ENCODE measurements around the gene SPTAN1.
A peak's percentile ranks its signal among the peaks of the same experiment; 100 is the strongest.

Gene SPTAN1

DNA sequence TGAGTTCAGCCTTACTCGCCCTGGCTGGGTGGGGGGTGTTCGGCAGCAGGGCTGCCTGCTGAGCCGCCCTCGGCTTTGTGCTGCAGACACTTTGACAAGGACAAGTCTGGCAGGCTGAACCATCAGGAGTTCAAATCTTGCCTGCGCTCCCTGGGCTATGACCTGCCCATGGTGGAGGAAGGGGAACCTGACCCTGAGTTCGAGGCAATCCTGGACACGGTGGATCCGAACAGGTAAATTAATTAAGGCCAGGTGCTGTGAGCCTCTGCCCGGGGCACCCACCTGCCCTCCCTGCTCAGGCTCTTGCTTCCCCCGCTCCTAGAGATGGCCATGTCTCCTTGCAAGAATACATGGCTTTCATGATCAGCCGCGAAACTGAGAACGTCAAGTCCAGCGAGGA lies 80.1 kb downstream of the SPTAN1 start:
- DNase-seq (ENCODE audit: low read depth in 2 of 2) = no peak

DNA sequence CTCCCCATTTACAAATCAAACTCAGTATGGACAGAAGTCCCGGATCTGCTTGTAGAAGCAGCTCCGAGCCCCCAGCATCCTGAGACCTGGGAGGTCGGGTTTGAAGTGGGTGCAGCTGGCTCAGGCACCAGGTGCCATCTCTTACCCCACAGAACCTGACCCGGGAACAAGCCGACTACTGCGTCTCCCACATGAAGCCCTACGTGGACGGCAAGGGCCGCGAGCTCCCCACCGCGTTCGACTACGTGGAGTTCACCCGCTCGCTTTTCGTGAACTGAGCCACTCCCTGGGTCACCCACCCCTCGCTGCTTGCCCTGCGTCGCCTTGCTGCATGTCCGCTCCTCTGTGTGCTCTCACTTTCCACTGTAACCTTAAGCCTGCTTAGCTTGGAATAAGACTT lies 80.7 kb downstream of the SPTAN1 start:
- DNase-seq (ENCODE audit: low read depth in 2 of 2) = no peak

DNA sequence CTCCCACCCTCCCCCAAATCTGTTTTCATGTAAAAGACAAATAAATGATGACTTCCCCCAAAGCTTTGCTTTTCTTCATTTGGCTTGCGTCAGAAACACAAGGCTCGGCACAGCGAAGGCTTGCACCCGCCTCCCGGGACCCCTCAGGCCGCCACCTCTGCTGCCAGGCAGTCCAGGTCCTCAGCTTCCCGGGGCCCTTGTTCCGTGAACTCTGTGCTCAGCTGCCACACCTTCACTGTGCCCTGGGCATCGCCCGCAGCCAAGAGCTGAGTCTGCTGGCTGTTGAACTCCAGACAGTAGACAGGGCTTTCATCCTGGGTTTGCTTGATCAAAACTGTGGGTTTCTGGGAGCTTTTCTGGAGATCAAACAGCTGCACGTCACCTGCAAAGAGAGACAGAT lies 81.2 kb downstream of the SPTAN1 start:
- no peak for DNase-seq (ENCODE audit: low read depth in 2 of 2)

DNA sequence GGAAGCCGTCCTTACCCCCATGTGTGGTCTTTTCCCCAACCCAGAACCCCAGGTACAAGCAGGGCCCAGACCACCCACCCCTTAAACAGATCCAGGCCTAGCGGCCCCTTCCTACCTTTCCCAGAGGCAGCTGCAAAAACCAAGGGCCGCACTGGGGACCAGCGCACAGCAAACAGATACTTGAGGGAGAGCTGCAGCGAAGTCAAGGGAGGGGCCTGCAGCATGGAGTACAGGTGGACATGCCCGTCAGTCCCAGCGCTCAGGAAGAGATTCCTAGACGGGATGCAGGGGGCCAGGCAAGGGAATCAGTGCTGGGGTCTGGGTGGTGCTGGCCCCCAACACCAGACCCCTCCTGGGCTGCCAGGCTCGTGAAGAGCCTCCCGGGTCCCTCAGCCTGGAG lies 81.7 kb downstream of the SPTAN1 start:
- DNase-seq (ENCODE audit: low read depth in 2 of 2) = no peak

DNA sequence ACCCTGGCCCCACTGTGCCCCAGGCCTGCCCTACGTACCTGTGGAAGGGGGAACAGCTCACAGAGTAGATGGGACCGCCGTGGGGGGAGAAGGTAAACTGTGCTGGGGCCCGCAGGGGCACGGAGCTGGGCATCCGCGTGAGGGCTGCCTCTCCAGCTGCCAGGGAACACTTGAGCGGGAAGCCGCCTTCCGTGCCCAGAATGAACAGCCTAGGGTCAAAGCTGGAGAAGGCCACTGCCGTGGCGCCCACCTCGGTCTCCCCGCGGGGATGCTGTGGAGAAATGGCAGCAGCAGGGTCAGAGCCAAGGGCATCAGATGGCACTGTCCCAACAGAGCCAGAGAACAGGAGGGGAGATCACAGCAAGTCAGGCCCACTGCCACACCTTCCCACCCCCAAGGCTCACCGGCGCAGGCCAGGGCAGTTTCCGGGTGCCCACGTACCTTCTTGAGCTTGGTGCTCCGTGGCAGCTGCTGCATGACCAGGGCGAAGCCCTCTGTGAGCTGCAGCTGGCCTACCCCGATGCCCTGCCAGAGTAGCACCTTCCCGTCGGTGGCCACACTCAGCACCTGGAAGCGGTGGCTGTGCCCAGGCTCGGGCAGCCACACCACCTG lies 82.4 kb downstream of the SPTAN1 start:
- DNase-seq (ENCODE audit: low read depth in 2 of 2) = no peak

DNA sequence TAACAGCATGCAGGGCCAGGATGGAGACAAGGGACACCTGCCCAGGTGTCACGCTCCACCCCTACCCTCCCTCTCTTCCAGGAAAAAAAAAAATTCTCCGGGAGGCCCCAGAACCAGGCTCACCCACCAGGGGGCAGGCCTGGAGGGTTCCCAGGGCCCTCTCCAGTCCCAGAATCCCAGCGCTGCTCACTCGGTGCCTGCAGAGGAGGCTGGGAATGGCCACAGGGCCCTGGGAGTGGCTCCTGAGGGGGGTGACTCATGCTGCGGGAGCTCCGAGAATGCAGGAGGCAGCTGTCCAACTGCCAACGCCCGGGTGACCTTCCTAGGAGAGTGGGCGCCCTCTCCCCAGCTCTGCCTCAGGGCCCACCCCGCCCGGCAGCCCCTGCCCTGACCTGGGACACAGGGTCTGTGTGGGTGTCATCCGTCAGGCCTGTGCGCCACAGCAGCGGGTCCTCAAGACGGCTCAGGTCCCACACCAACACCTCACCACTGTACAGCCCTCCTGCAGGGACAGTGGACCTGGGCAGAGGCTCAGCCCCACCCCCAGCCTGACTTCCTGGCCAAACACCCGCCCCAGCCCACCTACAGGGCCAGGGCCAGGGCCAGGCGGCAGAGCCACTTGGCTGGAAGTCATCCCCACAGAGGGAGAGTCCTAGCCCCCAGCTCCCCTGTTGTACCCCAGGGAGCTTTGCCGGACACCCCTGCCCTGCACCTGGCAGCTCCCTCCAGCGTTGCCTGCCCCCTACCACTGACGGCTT lies 83.1 kb downstream of the SPTAN1 start:
- no peak for DNase-seq (ENCODE audit: low read depth in 2 of 2)

DNA sequence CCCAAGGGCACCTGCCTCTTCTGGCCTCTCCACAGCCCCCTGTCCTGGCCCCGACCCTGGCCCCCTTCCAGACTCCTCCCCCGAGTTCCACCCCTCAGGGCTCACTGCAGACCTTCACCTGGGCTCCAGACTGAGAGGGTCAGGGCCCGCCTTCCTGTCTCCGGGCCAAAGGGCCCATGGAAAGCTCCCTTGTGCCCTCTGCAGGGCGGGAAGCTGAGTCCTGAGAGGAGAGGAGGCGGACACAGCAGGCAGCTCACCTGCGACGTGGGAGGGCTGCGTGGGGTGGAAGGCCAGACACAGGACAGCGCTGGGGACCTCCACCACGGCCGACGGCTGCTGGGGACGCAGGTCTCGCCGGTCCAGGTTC lies 83.6 kb downstream of the SPTAN1 start:
- no peak for DNase-seq (ENCODE audit: low read depth in 2 of 2)

DNA sequence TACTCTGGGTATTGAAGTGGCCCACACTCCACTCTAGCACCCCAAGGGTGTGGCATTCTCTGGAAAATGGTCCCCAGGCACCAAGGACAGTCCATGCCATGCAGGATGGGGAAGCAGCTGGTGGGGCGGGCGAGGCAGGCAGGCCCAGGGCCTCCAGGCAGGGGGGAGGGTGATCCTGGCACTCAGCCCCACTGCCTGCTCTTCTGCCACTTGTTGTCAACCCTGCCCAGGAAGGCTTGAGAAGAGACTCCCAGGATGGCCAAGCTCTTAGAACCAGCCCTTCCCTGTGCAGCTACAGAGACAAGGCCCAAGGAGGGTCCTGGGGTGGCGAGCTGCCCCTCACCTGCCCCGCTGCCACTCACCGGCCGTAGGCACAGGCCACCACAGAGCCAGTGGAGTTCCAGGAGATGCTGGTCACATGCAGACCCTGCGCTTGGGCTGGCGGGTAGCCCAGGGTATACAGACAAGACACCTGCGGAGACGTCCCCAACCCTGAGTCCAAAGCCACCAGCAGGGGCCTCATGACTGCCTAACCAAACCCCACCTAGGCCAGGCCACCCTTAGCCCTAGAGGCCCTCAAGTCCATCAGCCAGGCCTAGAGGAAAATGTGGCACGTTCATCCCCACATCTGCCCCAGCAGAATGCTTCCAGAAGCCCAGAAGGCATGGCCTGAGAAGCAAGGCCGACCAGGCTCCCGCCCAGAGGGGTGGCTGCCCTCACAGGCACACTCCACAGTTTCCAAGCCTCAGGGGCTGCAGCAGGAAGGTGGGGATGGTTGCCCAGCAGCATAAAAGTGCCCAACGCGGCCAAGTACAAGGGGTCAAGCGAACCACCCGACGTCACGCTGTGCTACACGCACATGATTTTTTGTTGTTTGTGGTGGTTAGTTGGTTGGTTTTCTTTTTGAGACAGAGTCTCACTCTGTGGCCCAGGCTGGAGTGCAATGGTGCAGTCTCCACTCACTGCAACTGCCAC lies 84.5 kb downstream of the SPTAN1 start:
- DNase-seq (ENCODE audit: low read depth in 2 of 2) = no peak

DNA sequence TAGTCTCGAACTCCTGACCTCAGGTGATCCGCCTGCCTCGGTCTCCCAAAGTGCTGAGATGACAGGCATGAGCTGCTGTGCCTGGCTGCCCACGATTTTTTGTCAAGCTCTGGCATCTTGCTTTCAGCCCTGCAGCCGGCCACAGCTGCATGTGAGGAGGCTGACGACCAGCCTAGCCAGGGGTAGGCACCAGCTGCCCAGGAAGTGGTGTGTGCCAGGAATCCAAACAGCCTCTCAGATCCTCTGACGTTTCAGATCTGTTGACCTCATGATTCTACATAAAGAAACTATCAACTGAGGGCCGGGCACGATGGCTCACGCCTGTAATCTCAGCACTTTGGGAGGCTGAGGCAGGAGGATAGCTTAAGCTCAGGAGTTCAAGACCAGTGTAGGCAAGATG lies 85.3 kb downstream of the SPTAN1 start:
- DNase-seq (ENCODE audit: low read depth in 2 of 2) = no peak

DNA sequence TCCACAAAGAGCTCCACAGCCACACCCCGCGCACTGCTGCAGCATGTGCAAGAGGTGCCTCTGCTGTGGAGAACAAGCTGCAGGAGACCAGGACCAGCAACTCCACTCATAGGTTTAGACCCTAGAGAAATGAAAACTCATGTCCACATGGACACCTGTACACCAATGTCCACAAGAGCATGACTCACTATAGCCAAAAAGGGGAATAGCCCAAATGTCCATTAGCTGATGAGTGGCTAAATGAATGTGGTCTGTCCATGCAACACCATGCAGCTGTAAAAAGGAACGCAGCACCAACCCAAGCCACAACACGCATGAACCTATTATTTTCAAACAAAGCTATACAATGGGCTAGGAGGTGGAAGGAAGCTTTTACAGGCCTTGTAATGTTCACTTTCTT lies 86.2 kb downstream of the SPTAN1 start:
- DNase-seq (ENCODE audit: low read depth in 2 of 2) = no peak

DNA sequence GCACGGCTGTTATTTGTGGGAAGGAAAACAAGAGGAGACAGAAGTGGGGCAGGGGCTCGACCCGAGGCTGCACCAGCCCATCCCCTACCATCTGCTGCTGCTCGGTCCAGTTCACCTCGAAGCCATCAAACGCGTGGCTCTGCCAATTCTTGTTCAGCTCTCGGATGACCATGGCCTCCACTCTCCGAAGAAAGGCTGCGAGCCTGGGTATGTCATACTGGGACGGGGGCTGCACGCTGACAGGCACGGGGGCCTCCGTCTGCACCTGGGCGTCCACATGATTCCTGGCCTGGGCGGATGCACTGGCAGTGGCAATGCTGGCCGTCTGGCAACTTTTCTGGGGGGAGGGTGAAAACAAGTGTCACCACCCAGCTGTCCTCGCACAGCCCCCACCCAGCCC lies 88.2 kb downstream of the SPTAN1 start:
- DNase-seq (ENCODE audit: low read depth in 2 of 2) = no peak

DNA sequence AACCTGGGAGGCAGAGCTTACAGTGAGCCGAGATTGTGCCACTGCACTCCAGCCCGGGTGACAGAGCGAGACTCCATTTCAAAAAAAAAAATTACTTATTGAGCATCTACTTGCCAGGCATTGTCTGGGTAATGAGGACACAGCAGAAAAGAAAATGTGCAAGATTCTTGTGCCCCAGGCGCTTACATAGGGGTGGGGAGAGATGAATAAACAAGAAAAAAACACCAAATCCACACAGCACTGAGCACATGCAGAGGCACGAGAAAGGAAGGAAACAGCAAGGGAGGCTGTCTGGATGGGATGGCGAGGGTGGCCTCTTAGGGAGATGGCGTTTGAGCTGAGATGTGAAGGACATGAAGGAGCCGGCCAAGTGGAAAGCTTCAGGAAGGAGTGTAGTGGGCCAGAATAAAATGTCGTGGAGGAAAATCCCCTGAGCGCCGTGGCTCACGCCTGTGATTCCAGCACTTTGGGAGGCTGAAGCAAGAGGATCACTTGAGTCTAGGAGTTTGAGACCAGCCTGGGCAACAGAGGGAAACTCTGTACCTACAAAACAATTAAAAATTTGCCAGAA lies 90.4 kb downstream of the SPTAN1 start:
- DNase-seq (ENCODE audit: low read depth in 2 of 2) = no peak

DNA sequence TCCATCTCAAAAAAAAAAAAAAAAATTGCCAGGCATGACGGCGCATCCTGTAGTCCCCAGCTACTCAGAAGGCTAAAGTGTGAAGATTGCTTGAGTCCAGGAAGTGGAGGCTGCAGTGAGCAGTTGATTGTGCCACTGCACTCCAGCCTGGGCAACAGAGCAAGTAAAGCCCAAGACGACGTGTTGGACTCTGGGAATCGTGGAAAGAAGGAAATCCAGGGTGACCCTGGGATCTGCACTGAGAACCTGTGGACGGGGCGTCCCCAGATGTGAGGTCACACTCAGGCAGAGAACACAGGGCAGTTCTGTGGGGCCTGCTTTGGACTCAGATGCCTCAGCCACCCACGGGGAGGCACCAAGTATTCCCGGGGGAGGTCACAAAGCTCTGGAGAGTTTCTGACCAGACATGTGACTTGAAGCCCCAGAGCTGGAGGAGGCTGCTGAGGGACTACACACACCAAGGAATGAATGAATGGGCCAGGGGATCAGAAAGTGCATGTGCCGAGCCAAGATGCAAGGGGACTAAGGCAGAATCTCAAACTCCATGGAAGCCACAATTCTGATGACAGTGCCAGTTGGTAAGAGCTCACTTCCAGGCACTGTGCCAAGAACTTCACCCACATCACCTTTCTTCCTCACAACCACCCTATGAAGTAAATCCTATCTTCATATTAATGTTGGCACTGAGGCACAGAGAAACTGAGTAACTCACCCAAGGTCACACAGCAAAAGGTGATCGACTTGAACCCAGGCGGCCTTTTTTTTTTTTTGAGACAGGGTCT lies 91.3 kb downstream of the SPTAN1 start:
- DNase-seq (ENCODE audit: low read depth in 2 of 2) = no peak

DNA sequence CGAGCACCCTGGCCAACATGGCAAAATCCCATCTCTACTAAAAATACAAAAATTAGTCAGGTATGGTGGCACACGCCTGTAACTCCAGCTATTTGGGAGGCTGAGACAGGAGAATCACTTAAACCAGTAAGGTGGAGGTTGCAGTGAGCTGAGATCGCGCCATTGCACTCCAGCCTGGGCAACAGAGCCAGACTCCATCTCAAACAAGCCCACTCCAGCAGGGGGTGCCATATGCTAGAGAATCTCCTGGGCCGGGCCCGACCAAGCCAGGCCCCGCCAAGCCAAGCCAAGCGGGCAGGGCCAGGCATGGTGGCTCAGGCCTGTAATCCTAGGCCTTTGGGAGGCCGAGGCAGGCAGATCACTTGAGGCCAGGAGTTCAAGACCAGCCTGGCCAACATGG lies 95.8 kb downstream of the SPTAN1 start:
- peak; percentile 28 to 58 for DNase-seq (ENCODE audit: low read depth in 2 of 2)

DNA sequence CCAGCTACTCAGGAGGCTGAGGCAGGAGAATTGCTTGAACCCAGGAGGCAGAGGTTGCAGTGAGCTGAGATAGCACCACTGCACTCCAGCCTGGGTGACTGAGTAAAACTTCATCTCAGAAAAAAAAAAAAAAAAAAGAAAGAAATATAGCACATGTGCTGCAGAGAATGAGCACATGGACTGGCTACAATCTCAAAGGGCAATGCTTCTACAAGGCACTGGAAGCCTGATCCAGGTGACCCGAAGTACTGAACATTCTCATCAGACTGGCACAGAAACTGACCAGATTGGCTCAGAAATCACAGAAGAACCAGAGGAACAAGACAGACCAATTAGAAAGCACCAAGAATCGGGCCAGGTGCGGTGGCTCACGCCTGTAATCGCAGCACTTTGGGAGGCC lies 99.4 kb downstream of the SPTAN1 start:
- no peak for DNase-seq (ENCODE audit: low read depth in 2 of 2)

DNA sequence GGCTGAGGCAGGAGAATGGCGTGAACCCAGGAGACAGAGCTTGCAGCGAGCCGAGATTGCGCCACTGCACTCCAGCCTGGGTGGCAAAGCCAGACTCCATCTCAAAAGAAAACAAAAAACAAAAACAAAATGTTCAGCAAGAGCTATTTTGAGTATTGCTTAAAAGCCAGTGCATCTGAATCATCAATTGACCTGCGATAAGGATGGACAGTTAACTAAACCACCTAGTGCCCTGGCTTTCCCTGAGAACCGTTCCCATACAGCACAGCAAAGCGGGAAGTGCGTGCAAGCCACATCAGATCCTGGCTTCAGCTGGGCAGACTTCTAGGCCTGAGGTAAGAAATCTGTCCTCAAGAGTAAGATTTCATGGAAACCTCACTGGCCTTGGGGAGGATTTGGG lies 101.5 kb downstream of the SPTAN1 start:
- DNase-seq (ENCODE audit: low read depth in 2 of 2) = no peak

DNA sequence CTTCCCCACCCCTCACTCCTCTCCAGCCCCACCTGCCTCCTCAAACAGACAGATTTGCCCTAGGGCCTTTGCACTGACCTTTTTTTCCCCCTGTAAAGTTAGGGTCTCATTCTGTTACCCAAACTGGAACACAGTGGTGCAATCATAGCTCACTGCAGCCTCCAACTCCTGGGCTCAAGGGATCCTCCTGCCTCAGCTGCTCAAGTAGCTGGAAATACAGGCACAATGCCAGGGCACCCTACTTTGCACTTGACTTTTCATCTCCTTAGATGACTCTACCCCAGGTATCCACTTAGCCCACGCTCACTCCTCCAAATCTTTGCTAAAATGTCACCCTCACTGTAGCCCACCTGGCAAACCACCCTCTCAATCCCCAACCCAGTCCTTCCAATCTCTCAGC lies 102.1 kb downstream of the SPTAN1 start:
- no peak for DNase-seq (ENCODE audit: low read depth in 2 of 2)

DNA sequence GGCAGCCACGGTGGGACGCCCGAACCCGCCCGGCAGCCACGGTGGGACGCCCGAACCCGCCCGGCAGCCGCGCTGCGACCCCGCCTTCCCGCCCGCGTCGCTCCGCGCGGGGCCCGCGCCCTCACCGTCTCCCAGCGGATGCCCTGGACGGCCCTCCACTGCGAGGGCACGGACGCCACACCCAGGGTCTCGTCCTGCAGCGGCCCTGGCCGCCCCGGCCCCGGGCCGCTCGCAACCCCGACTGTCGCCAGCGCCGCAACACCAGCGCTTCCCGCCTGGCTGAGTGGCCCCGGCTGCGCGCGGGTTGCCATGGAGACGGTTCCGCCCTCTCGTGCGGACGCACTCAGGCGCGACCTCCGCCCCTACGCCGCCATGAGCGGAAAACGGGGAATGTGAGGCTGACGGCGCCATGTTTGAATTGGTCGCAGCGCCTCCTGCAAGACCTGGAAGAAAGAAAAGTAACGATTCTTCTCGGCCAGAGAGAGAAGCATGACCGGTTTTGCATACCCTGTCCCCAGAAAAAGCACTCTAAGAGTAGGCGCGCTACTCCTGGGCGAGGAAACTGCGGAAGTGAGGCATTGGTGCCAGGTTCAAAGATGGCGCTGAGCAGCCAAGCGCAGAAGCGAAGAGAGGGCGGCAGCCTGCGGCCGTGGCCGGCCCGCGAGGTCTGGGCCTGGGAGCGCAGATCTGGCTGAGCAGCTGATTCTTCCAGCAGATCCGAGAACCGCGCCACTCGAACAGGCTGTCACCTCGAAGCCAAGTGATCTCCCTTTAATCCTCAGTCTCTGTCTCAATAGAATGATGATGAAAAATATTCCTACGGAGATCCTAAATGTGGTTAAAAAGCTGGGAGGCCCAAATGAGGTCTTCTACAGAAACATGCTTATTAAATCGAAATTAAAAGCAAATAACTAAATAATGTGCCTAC lies 104.3 kb downstream of the SPTAN1 start, which contains the start of gene DYNC2I2:
Gene DYNC2I2, minus strand, starts transcription at position 432 of the 928 bp plus-strand sequence. Its CDS starts 121 bp downstream, at position 311.
- peak; percentile 94 to 95 for DNase-seq (ENCODE audit: low read depth in 2 of 2)

DNA sequence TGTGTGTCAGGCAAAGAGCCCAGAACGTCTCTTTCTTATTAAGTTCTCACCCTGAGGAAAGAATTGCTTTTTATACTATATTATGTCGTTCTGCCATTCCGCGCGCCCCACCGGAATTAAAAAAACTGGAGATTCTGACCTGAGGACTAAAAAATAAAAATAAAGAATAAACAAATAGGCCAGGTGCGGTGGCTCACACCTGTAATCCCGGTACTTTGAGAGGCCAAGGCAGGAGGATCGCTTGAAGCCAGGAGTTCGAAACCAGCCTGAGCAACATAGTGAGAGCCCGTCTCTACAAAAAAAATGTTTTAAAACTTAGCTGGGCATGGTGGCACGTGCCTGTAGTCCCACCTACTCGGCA lies 104.9 kb downstream of the SPTAN1 start:
- no peak for DNase-seq (ENCODE audit: low read depth in 2 of 2)

DNA sequence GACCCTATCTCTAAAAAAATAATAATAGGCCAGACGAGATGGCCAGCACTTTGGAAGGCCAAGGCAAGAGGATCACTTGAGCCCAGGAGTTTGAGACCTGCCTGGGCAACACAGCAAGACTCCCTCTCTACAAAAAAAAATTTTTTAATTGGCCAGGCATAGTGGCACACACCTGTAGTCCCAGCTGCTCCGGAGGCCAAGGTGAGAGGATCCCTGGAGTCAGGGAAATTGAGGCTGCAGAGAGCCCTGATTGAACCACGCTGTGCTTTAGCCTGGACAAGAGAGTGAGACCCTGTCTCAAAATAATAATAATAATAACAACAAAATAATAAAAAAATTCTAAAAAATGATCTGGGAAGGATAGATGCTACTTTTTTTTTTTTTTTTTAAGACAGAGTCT lies 105.4 kb downstream of the SPTAN1 start:
- no peak for DNase-seq (ENCODE audit: low read depth in 2 of 2)
